PC-9 (cell line): ENCODE results near the gene SYNE4. TPM values are rescaled to one million over a fixed set of nuclear protein-coding genes. Genes with fewer than 3 reads are reported as not detected.

ENCODE experiments used
- BruUV-seq: library from RNA; stranded (reverse); fragments of 400-500 nt; replicated peaks from 2 replicates; lab custom pipeline; 2021; lab: Mats Ljungman, UMichigan
- CTCF ChIA-PET: fragments of 300-600 bp; sonication (Branson Sonifier 250); formaldehyde crosslinking; loops from one replicate; lab custom pipeline; 2022; ENCODE audit warnings: antibody characterized with exemption; lab: Charles Lee
- POLR2A ChIA-PET: fragments of 300-600 bp; sonication (Branson Sonifier 250); formaldehyde crosslinking; loops from one replicate; lab custom pipeline; 2022; ENCODE audit warnings: antibody characterized with exemption; ENCODE audit not compliant: unreplicated experiment; lab: Charles Lee
- DNase-seq, 2 experiments: peaks; one replicate each; pipeline versions ENCODE4 v3.0.0 to v3.0.0-alpha.2; 2015 to 2022; ENCODE audit warnings: mixed read lengths in 1 of 2
- H2AFZ ChIP-seq: fragments of 200-600 bp; sonication (generic); 2 replicates; pipeline ENCODE4 v1.8.1; 2017; ENCODE audit warnings: antibody characterized with exemption
- H3F3A ChIP-seq: fragments of 200-600 bp; sonication (generic); 2 replicates; pipeline ENCODE4 v1.8.1; 2017; ENCODE audit warnings: antibody characterized with exemption, mild to moderate bottlenecking, low read depth; ENCODE audit not compliant: insufficient read depth
- H3K27ac ChIP-seq: fragments of 200-600 bp; sonication (generic); 2 replicates; pipeline ENCODE4 v1.6.1; 2016; ENCODE audit warnings: mixed run types
- H3K27me3 ChIP-seq: fragments of 200-600 bp; sonication (generic); 2 replicates; pipeline ENCODE4 v1.6.1; 2016; ENCODE audit warnings: low read depth, mixed run types; ENCODE audit not compliant: insufficient read depth
- H3K36me3 ChIP-seq: fragments of 200-600 bp; sonication (generic); 2 replicates; pipeline ENCODE4 v1.6.1; 2016; ENCODE audit warnings: low read depth, mixed run types
- H3K4me1 ChIP-seq: fragments of 200-600 bp; sonication (generic); replicated peaks from 2 replicates; pipeline ENCODE4 v1.6.1; 2016; ENCODE audit warnings: mixed run types; ENCODE audit not compliant: insufficient read depth
- H3K4me2 ChIP-seq: fragments of 200-600 bp; sonication (generic); 2 replicates; pipeline ENCODE4 v1.6.1; 2017; ENCODE audit warnings: mixed run types
- H3K4me3 ChIP-seq: fragments of 200-600 bp; sonication (generic); 2 replicates; pipeline ENCODE4 v1.6.1; 2016; ENCODE audit warnings: mixed run types
- H3K79me2 ChIP-seq: fragments of 200-600 bp; sonication (generic); 2 replicates; pipeline ENCODE4 v1.6.1; 2017; ENCODE audit warnings: low read depth, mixed run types
- H3K9me2 ChIP-seq: fragments of 200-600 bp; sonication (generic); 2 replicates; pipeline ENCODE4 v1.8.1; 2017; ENCODE audit warnings: mild to moderate bottlenecking; ENCODE audit not compliant: insufficient read depth
- H3K9me3 ChIP-seq: fragments of 200-600 bp; sonication (generic); 2 replicates; pipeline ENCODE4 v1.8.1; 2016; ENCODE audit warnings: low read depth; ENCODE audit not compliant: insufficient read depth
- H4K20me1 ChIP-seq: fragments of 200-600 bp; sonication (generic); 2 replicates; pipeline ENCODE4 v1.8.1; 2017; ENCODE audit not compliant: insufficient read depth
- CTCF ChIP-seq: fragments of 200-600 bp; sonication (generic); conservative IDR thresholded peaks from 2 replicates; pipeline ENCODE4 v1.6.1; 2017; ENCODE audit warnings: mixed run types, antibody characterized with exemption, mild to moderate bottlenecking, moderate library complexity
- EZH2 ChIP-seq: fragments of 200-600 bp; sonication (generic); IDR thresholded peaks from 2 replicates; pipeline ENCODE4 v1.8.0; 2017; ENCODE audit warnings: antibody characterized with exemption, low read depth
- intact Hi-C: fragments of 100-400 bp; cut with micrococcal nuclease; formaldehyde crosslinking; loops from one replicate; pipeline ENCODE4 v1.10.0; 2022; ENCODE audit not compliant: unreplicated experiment
- total RNA-seq: library from RNA; stranded (reverse); gene quantifications from 2 replicates; pipeline ENCODE4 v1.2.3, GENCODE V29; 2021

The SYNE4 gene
- total RNA-seq, 1 experiment from 2014 or later = 39.5 TPM

GRCh38 chr19:36049080-36049698 is 40.6 kb upstream of the SYNE4 start:
- BruUV-seq = no TSS peak
- no peak for TF ChIP-seq CTCF
- no peak for TF ChIP-seq EZH2
- ChIA-PET POLR2A (no interaction called here), CTCF (no interaction called here)
- Histone ChIP-seq H3F3A (peaks cover 21% of the 10 kb centered on the region; the same call in 1 of the 2 replicates), H3K27ac (no peak overlapping the region), H3K36me3 (no peaks in the 10 kb centered on the region), H3K79me2 (no peaks in the 10 kb centered on the region), H4K20me1 (no peaks in the 10 kb centered on the region), H3K4me2 (no peak overlapping the region), H3K4me1 (0 out of 2 replicates have a peak, but pooled peaks cover 5% of the 10 kb centered on the region), H3K9me2 (no peaks in the 10 kb centered on the region), H3K27me3 (no peaks in the 10 kb centered on the region), H3K4me3 (no peak overlapping the region), H2AFZ (no peak overlapping the region), H3K9me3 (no peaks in the 10 kb centered on the region)
- intact Hi-C loops = no loop called here
- no peak for DNase-seq

- H4K20me1 ChIP-seq = no peaks in the 10 kb centered on the region
- H3K27me3 ChIP-seq = no peaks in the 10 kb centered on the region
- H3K36me3 ChIP-seq = no peaks in the 10 kb centered on the region
- no peaks in the 10 kb centered on the region for H3K9me2 ChIP-seq
- peaks cover 10% of the 10 kb centered on the region; the same call in 1 of the 2 replicates for H3F3A ChIP-seq
- no TSS peak for BruUV-seq
- H3K4me1 ChIP-seq = 0 out of 2 replicates have a peak, but pooled peaks cover 2% of the 10 kb centered on the region
- H3K9me3 ChIP-seq = no peaks in the 10 kb centered on the region
- DNase-seq = no peak
- intact Hi-C loops = no loop called here
- no peak for TF ChIP-seq EZH2
- TF ChIP-seq CTCF = no peak
- no peak overlapping the region for H3K4me2 ChIP-seq
- ChIA-PET CTCF (no interaction called here), POLR2A (no interaction called here)
- no peak overlapping the region for H3K4me3 ChIP-seq
- H3K79me2 ChIP-seq = no peaks in the 10 kb centered on the region
- no peak overlapping the region for H2AFZ ChIP-seq
- H3K27ac ChIP-seq = no peak overlapping the region
These were observed 39.2 kb upstream of the SYNE4 start for GRCh38 chr19:36047835-36048234.

GRCh38 chr19:36046443-36047050 is 37.9 kb upstream of the SYNE4 start:
- Histone ChIP-seq H2AFZ (no peak overlapping the region), H3K4me1 (peaks cover 2% of the 10 kb centered on the region), H3K4me2 (no peak overlapping the region), H3K4me3 (no peak overlapping the region), H3K36me3 (no peaks in the 10 kb centered on the region), H3K27me3 (no peaks in the 10 kb centered on the region), H3F3A (peaks cover 1% of the 10 kb centered on the region; the same call in 1 of the 2 replicates), H3K9me3 (no peaks in the 10 kb centered on the region), H3K79me2 (no peaks in the 10 kb centered on the region), H3K9me2 (no peaks in the 10 kb centered on the region), H3K27ac (no peak overlapping the region), H4K20me1 (no peaks in the 10 kb centered on the region)
- no TSS peak for BruUV-seq
- no peak for DNase-seq
- intact Hi-C loops = no loop called here
- ChIA-PET POLR2A (no interaction called here), CTCF (no interaction called here)
- no peak for TF ChIP-seq CTCF
- no peak for TF ChIP-seq EZH2
